ENCODE measurements around the gene CEPT1.
A peak's percentile ranks its signal among the peaks of the same experiment; 100 is the strongest.
"Not testable (repeated sequence)": the region's sequence is repeated elsewhere in the genome, so short reads cannot be mapped to it uniquely, and the experiment has no call there.

The CEPT1 gene

DNA sequence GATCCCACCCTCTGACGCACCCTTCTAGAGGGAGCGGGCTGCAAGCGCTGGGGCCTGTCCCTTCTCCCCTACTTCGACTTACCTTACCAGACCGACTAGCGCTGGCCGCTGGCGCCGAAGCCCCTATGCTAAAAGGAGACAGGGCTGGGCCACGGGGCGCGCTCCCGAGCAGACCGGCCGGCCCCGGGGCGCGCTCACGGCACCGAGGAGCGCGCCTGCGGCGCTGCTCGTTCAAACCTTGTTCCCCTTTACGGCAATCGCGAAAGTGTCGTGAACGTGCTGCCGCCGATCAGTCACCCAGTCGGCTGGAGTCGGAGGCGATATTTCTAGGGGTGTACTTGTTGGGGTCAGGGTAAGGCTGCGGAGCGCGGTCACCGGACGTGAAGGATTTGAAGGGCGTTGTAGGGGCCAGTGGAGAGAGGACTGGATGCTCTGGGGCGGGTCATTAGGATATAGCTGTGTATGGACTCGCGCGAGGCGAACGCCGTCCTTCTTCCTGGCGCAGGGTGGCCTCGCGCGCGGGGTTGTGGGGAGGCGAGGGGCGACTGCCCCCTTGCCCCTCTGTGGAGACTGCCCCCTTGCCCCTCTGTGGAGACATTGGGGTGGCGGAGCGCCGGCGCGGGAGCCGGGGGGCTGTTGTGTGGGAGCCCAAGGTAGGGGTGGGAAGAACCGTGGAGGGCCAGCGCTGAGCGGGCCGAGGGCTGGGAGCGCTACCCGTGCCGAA, at the start of gene CEPT1, which contains the start of gene DRAM2:
TSS of gene CEPT1 (plus strand) at position 268 of the 724 bp plus-strand sequence. CDS start 7,492 bp downstream, outside the sequence.
TSS of gene DRAM2 (minus strand) at position 138 of the 724 bp plus-strand sequence. CDS start 8,539 bp downstream, outside the sequence.
- Histone ChIP-seq H3K4me3 (ENCODE audit: low read depth, low read length) (peak within 1 kb of the TSS; percentile 99), H3K36me3 (ENCODE audit: control insufficient read depth, insufficient read depth, low read length) (peaks cover 22% of the 10 kb centered on the region), H3K9me3 (ENCODE audit: control insufficient read depth, insufficient read depth, low read depth, low read length) (no peaks in the 10 kb centered on the region), H3K4me1 (ENCODE audit: control insufficient read depth, insufficient read depth, low read length) (peaks cover 17% of the 10 kb centered on the region), H3K9ac (ENCODE audit: low read length) (peak within 1 kb of the TSS; percentile 97), H3K27me3 (ENCODE audit: control insufficient read depth, insufficient read depth, low read length) (no peaks in the 10 kb centered on the region), H3K27ac (ENCODE audit: low read depth, low read length) (peak within 1 kb of the TSS; percentile 94)

- peaks cover 42% of the 10 kb centered on the region for H3K9me3 ChIP-seq (ENCODE audit: control insufficient read depth, insufficient read depth, low read depth, low read length)
- not testable (repeated sequence) for H3K9ac ChIP-seq (ENCODE audit: low read length); H3K4me1 ChIP-seq (ENCODE audit: control insufficient read depth, insufficient read depth, low read length); H3K27me3 ChIP-seq (ENCODE audit: control insufficient read depth, insufficient read depth, low read length); H3K36me3 ChIP-seq (ENCODE audit: control insufficient read depth, insufficient read depth, low read length); H3K4me3 ChIP-seq (ENCODE audit: low read depth, low read length); H3K27ac ChIP-seq (ENCODE audit: low read depth, low read length)
These were observed 44.6 kb upstream of the CEPT1 start for GRCh38 chr1:111095421-111095820.

DNA sequence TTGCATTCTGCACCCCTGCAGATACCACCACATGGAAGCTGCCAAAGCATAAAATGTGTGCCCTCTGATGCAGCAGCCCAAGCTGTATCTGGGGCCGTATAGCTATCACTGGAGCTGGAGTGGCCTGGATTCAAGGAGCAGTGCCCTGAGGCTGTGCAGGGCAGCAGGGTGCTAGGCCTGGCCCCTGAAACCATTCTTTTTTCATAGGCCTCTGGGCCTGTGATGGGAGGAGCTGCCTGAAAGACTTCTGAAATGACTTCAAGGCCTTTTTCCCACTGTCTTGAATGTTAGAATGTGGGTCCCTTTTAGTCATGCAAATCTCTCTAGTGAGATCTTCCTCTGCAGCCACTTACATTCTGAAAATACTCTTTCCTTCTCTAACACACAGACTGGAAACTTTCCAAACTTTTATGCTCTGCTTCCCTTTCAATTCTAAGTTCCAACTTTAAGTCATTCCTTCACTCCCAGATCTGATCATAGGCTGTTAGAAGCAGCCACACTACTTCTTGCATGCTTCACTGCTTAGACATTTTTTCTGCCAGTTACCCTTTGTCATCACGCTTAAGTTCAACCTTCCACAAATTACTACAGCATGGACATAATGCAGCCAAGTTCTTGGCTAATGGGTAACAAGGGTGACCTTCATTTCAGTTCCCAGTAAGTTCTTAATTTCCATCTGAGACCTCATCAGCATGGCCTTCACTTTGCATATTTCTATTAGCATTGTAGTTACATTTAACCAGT, 42.5 kb upstream of the CEPT1 start:
- Histone ChIP-seq H3K27me3 (ENCODE audit: control insufficient read depth, insufficient read depth, low read length) (no peaks in the 10 kb centered on the region), H3K36me3 (ENCODE audit: control insufficient read depth, insufficient read depth, low read length) (no peaks in the 10 kb centered on the region), H3K4me1 (ENCODE audit: control insufficient read depth, insufficient read depth, low read length) (no peaks in the 10 kb centered on the region), H3K4me3 (ENCODE audit: low read depth, low read length) (no peak overlapping the region), H3K9me3 (ENCODE audit: control insufficient read depth, insufficient read depth, low read depth, low read length) (peaks cover 60% of the 10 kb centered on the region), H3K27ac (ENCODE audit: low read depth, low read length) (no peak overlapping the region), H3K9ac (ENCODE audit: low read length) (no peak overlapping the region)

DNA sequence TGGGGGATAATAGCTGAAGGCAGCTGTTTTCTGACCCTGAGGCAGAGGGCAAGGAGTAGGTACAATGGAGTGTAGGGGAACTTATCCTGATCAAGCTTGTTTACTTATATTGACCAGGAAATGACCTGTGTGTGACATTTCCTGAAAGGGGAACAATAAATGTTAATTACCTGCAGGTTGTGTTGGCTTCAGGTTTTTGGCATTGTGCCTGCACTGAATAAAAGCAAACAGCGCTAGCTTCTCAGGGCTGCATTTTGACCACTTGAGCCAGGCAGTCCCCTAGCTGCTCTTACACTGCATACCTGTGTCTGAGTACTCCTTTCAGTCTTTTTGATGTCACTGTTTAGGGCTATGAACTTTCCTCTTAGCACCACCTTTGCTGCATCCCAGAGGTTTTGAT, 40.7 kb upstream of the CEPT1 start:
- H3K9ac ChIP-seq (ENCODE audit: low read length), result no peak overlapping the region
- no peaks in the 10 kb centered on the region for H3K4me1 ChIP-seq (ENCODE audit: control insufficient read depth, insufficient read depth, low read length)
- H3K27me3 ChIP-seq (ENCODE audit: control insufficient read depth, insufficient read depth, low read length), result no peaks in the 10 kb centered on the region
- no peak overlapping the region for H3K27ac ChIP-seq (ENCODE audit: low read depth, low read length)
- no peaks in the 10 kb centered on the region for H3K36me3 ChIP-seq (ENCODE audit: control insufficient read depth, insufficient read depth, low read length)
- no peak overlapping the region for H3K4me3 ChIP-seq (ENCODE audit: low read depth, low read length)
- peaks cover 69% of the 10 kb centered on the region for H3K9me3 ChIP-seq (ENCODE audit: control insufficient read depth, insufficient read depth, low read depth, low read length)

DNA sequence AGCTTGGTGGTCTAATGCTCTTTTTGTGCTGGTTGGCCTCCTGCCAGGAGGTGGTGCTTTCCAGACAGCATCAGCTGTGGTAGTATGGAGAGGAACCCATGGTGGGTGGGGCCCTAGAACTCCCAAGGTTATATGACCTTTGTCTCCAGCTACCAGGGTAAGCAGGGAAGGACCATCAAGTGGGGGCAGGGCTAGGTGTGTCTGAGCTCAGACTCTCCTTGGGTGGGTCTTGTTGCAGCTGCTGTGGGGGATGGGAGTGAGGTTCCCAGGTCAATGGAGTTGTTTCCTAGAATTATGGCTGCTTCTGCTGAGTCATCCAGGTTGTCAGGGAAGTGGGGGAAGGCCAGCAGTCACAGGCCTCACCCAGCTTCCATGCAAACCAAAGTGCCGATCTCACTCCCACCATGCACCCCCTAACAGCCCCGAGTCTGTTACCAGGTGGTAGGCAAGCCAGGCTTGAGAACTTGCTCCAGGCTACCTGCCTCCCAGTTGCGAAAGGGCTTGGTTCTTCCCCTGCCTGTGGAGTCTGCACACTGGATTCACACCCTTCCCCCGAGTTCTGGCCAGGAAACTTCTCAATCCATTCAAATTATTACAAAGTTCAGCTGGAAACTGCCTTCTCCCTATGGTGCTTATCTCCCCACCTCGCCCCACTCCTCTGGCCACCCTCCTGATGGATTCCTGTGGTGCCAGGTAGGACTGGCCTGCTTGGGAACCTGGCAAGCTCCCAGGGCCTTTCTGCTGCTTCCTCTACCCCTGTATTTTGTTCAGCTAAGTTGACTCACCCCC, 38.0 kb upstream of the CEPT1 start:
- H3K4me1 ChIP-seq (ENCODE audit: control insufficient read depth, insufficient read depth, low read length), result no peaks in the 10 kb centered on the region
- no peak overlapping the region for H3K27ac ChIP-seq (ENCODE audit: low read depth, low read length)
- no peaks in the 10 kb centered on the region for H3K36me3 ChIP-seq (ENCODE audit: control insufficient read depth, insufficient read depth, low read length)
- H3K4me3 ChIP-seq (ENCODE audit: low read depth, low read length), result no peak overlapping the region
- peaks cover 56% of the 10 kb centered on the region for H3K9me3 ChIP-seq (ENCODE audit: control insufficient read depth, insufficient read depth, low read depth, low read length)
- no peaks in the 10 kb centered on the region for H3K27me3 ChIP-seq (ENCODE audit: control insufficient read depth, insufficient read depth, low read length)
- H3K9ac ChIP-seq (ENCODE audit: low read length), result no peak overlapping the region

DNA sequence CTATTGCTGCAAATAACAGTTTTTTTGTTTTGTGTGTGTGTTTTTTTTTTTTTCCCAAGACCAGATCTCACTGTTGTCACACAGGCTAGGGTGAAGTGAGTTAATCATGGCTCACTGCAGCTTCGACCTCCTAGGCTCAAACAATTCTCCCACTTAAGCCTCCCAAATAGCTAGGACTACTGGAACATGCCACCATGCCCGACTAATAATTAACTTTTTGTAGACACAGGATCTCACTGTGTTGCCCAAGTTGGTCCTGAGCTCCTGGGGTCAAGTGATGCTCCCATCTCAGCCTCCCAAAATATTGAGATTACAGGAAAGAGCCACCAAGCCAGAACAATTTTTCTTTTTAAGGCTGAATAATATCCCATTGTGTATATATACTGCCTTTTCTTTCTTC, 35.0 kb upstream of the CEPT1 start:
- Histone ChIP-seq H3K4me1 (ENCODE audit: control insufficient read depth, insufficient read depth, low read length) (no peaks in the 10 kb centered on the region), H3K36me3 (ENCODE audit: control insufficient read depth, insufficient read depth, low read length) (no peaks in the 10 kb centered on the region), H3K9me3 (ENCODE audit: control insufficient read depth, insufficient read depth, low read depth, low read length) (peaks cover 35% of the 10 kb centered on the region), H3K4me3 (ENCODE audit: low read depth, low read length) (no peak overlapping the region), H3K27me3 (ENCODE audit: control insufficient read depth, insufficient read depth, low read length) (no peaks in the 10 kb centered on the region), H3K27ac (ENCODE audit: low read depth, low read length) (no peak overlapping the region), H3K9ac (ENCODE audit: low read length) (no peak overlapping the region)

DNA sequence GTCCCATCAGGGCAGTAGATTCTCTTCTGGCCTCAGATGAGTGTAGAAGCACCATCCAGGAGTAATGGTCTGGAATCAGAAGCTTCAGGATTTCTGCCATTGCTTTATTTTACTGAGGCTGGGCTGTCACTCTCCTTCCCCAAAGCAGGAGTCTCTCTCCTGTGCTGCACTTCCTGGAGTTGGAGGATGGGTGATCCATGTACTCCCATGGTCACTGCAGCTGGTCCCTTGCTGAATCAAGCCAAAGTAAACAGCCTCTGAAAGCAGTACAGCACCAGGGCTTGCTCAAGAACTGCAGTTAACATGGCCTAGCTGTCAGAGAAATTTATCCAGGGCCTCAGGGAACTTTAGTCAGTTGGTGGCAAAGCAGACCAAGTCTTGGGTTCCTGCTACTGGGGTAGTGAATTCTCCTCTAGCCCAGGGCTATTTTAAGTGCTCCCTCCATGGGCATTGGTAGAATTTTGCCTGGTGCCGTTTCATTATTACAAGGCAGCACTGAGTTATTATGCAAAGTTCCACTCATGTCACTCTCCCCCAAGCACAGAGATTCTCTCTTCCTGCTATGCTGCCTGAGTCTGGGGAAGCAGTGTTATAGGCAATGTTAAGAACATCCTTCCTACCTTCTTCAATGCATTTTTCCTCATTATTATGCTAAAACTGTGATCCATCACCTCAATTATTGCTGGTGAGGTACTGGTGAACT, 29.7 kb upstream of the CEPT1 start:
- H3K9ac ChIP-seq (ENCODE audit: low read length), result no peak overlapping the region
- no peak overlapping the region for H3K27ac ChIP-seq (ENCODE audit: low read depth, low read length)
- no peaks in the 10 kb centered on the region for H3K27me3 ChIP-seq (ENCODE audit: control insufficient read depth, insufficient read depth, low read length)
- H3K4me3 ChIP-seq (ENCODE audit: low read depth, low read length), result no peak overlapping the region
- peaks cover 3% of the 10 kb centered on the region for H3K36me3 ChIP-seq (ENCODE audit: control insufficient read depth, insufficient read depth, low read length)
- peaks cover 12% of the 10 kb centered on the region; the same call in 1 of the 2 replicates for H3K9me3 ChIP-seq (ENCODE audit: control insufficient read depth, insufficient read depth, low read depth, low read length)
- H3K4me1 ChIP-seq (ENCODE audit: control insufficient read depth, insufficient read depth, low read length), result 0 out of 2 replicates have a peak, but pooled peaks cover 3% of the 10 kb centered on the region

DNA sequence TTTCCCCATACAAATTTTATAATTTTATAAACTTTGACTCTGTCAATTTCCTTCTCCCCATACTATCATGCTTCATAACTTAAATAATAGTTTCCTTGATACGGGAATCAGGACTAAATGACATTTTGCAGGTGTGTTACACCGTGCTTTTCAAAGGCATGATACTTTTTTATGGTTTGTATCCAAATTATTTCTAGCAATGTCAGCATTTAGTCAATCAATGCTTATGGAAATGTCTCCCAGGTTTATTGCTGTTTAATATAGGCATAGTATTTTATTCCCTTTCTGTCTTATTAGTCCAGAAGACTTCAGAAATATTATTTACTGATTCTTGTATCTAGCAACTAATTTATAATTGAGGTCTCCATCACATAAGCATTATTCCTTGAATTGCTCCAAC, 23.5 kb upstream of the CEPT1 start:
- no peaks in the 10 kb centered on the region for H3K27me3 ChIP-seq (ENCODE audit: control insufficient read depth, insufficient read depth, low read length)
- H3K4me3 ChIP-seq (ENCODE audit: low read depth, low read length), result no peak overlapping the region
- no peaks in the 10 kb centered on the region for H3K9me3 ChIP-seq (ENCODE audit: control insufficient read depth, insufficient read depth, low read depth, low read length)
- peaks cover 53% of the 10 kb centered on the region for H3K36me3 ChIP-seq (ENCODE audit: control insufficient read depth, insufficient read depth, low read length)
- no peaks in the 10 kb centered on the region for H3K4me1 ChIP-seq (ENCODE audit: control insufficient read depth, insufficient read depth, low read length)
- H3K27ac ChIP-seq (ENCODE audit: low read depth, low read length), result no peak overlapping the region
- no peak overlapping the region for H3K9ac ChIP-seq (ENCODE audit: low read length)

DNA sequence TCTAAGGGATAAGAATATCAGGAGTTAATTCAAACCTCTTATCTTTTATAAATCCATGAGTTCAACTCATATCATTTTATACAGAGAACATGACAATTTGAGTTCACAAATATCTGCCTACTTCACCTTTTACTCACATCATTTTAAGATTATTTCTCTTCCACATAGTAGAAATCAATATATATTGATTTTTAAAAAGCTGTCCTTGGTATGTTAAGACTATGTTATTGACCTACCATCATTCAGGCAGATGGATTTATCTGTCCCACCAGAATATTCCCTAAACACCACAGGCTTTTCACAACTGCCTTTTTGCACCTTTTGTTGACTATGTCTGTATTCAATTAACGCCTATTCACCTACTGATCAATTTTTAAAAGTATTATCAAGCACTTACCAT, 13.7 kb upstream of the CEPT1 start:
- no peak overlapping the region for H3K9ac ChIP-seq (ENCODE audit: low read length)
- H3K9me3 ChIP-seq (ENCODE audit: control insufficient read depth, insufficient read depth, low read depth, low read length), result no peaks in the 10 kb centered on the region
- H3K4me3 ChIP-seq (ENCODE audit: low read depth, low read length), result no peak overlapping the region
- H3K4me1 ChIP-seq (ENCODE audit: control insufficient read depth, insufficient read depth, low read length), result no peaks in the 10 kb centered on the region
- H3K27ac ChIP-seq (ENCODE audit: low read depth, low read length), result no peak overlapping the region
- H3K36me3 ChIP-seq (ENCODE audit: control insufficient read depth, insufficient read depth, low read length), result peaks cover 66% of the 10 kb centered on the region
- no peaks in the 10 kb centered on the region for H3K27me3 ChIP-seq (ENCODE audit: control insufficient read depth, insufficient read depth, low read length)

- no peak overlapping the region for H3K4me3 ChIP-seq (ENCODE audit: low read depth, low read length)
- H3K9me3 ChIP-seq (ENCODE audit: control insufficient read depth, insufficient read depth, low read depth, low read length), result no peaks in the 10 kb centered on the region
- H3K27me3 ChIP-seq (ENCODE audit: control insufficient read depth, insufficient read depth, low read length), result no peaks in the 10 kb centered on the region
- H3K36me3 ChIP-seq (ENCODE audit: control insufficient read depth, insufficient read depth, low read length), result peaks cover 65% of the 10 kb centered on the region
- no peak overlapping the region for H3K27ac ChIP-seq (ENCODE audit: low read depth, low read length)
- peaks cover 7% of the 10 kb centered on the region for H3K4me1 ChIP-seq (ENCODE audit: control insufficient read depth, insufficient read depth, low read length)
- no peak overlapping the region for H3K9ac ChIP-seq (ENCODE audit: low read length)
These were observed 11.9 kb upstream of the CEPT1 start for GRCh38 chr1:111127923-111128643.

Data from HUES6 (cell line).